WERI-Rb-1 (cell line): ENCODE measurements around the gene ZNF346.

Experiments used
- DNase-seq: peaks from one replicate; pipeline ENCODE4 v3.0.0-alpha.2; 2020
- H3K27ac ChIP-seq: fragments of 250-450 bp; sonication (Bioruptor Pico); 2 replicates; pipeline ENCODE4 v1.5.1; 2020; ENCODE audit warnings: mild to moderate bottlenecking, moderate library complexity
- H3K27me3 ChIP-seq: fragments of 250-450 bp; sonication (Bioruptor Pico); 2 replicates; pipeline ENCODE4 v1.5.1; 2021; ENCODE audit warnings: mild to moderate bottlenecking, low read depth, moderate library complexity; ENCODE audit not compliant: insufficient read depth, severe bottlenecking
- H3K36me3 ChIP-seq: fragments of 250-450 bp; sonication (Bioruptor Pico); 2 replicates; pipeline ENCODE4 v1.5.1; 2020; ENCODE audit warnings: mild to moderate bottlenecking, moderate library complexity
- H3K4me3 ChIP-seq: 2 replicates; pipeline ENCODE4 v1.5.1; 2011; ENCODE audit warnings: low read depth, mild to moderate bottlenecking, control low read depth, low read length
- H3K9me3 ChIP-seq: fragments of 250-450 bp; sonication (Bioruptor Pico); 2 replicates; pipeline ENCODE4 v1.5.1; 2021; ENCODE audit warnings: mild to moderate bottlenecking, moderate library complexity; ENCODE audit not compliant: severe bottlenecking
- TF ChIP-seq, protein P1 (sequence below): IDR thresholded peaks from 2 replicates; pipeline ENCODE4 v1.5.1; 2011; ENCODE audit warnings: low read depth, mild to moderate bottlenecking, control low read depth, inconsistent platforms, low read length

Gene ZNF346

DNA sequence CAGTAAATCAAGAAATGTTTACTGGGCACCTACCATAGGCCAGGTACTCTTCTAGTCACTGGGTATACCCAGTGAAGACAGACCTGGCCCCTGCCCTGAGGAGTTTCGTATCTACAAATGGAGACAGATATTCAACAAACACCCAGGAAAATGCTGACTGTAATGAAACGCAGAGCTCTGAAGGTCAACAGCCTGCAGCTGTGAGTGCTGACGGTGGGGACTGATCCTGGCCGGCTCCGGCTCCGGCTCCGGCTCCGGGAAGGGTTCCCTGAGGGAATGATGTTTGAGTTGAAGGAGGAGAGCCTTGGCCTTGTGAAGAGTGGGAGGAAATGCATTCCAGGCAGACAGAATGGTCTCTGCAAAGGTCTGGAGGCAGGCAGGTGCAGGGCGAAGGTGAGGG is 87.3 kb downstream of the ZNF346 start:
- no peak overlapping the region for H3K4me3 ChIP-seq
- TF ChIP-seq, protein P1, sequence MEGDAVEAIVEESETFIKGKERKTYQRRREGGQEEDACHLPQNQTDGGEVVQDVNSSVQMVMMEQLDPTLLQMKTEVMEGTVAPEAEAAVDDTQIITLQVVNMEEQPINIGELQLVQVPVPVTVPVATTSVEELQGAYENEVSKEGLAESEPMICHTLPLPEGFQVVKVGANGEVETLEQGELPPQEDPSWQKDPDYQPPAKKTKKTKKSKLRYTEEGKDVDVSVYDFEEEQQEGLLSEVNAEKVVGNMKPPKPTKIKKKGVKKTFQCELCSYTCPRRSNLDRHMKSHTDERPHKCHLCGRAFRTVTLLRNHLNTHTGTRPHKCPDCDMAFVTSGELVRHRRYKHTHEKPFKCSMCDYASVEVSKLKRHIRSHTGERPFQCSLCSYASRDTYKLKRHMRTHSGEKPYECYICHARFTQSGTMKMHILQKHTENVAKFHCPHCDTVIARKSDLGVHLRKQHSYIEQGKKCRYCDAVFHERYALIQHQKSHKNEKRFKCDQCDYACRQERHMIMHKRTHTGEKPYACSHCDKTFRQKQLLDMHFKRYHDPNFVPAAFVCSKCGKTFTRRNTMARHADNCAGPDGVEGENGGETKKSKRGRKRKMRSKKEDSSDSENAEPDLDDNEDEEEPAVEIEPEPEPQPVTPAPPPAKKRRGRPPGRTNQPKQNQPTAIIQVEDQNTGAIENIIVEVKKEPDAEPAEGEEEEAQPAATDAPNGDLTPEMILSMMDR: no peak
- DNase-seq: no peak

DNA sequence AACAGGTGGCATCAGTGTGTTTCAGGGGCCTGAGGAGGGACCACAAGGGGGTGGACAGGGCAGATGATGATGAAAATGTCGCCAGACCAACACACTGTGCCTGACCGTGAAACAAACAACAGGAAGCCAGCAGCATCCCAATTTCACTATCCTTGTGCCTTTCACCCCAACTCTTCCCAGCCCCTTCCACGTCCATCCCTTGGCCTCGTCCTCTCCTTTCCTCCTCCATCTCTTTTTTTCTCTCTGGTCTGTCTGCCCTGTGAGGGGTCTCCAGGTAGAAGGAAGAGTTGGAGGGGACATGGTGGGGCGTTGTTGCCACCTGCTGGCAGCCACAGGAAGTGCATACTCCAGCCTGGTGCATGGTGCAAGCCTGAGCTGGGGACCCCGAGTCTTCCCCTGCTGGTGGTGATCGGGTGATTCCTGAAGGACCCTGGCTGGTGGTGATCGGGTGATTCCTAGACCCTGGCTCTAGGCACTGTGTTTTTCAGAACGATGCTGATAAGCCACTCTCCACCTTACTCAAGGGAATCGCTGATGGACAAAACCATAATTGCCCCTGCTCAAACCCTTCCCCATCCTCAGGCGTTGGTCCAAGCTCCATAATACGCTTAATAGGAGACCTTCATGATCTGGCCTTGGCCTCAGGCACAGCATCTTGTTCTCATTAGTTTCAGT is 89.4 kb downstream of the ZNF346 start:
- peak; percentile 67 for DNase-seq
- Histone ChIP-seq H3K36me3 (no peaks in the 10 kb centered on the region), H3K4me3 (no peak overlapping the region), H3K9me3 (no peaks in the 10 kb centered on the region), H3K27me3 (no peaks in the 10 kb centered on the region), H3K27ac (no peak overlapping the region)
- TF ChIP-seq, protein P1: peak; percentile 83

More for the DNA sequence above, 87.3 kb downstream of the ZNF346 start:
- no peaks in the 10 kb centered on the region for H3K27me3 ChIP-seq
- H3K9me3 ChIP-seq: no peaks in the 10 kb centered on the region
- no peak overlapping the region for H3K27ac ChIP-seq
- no peaks in the 10 kb centered on the region for H3K36me3 ChIP-seq

DNA sequence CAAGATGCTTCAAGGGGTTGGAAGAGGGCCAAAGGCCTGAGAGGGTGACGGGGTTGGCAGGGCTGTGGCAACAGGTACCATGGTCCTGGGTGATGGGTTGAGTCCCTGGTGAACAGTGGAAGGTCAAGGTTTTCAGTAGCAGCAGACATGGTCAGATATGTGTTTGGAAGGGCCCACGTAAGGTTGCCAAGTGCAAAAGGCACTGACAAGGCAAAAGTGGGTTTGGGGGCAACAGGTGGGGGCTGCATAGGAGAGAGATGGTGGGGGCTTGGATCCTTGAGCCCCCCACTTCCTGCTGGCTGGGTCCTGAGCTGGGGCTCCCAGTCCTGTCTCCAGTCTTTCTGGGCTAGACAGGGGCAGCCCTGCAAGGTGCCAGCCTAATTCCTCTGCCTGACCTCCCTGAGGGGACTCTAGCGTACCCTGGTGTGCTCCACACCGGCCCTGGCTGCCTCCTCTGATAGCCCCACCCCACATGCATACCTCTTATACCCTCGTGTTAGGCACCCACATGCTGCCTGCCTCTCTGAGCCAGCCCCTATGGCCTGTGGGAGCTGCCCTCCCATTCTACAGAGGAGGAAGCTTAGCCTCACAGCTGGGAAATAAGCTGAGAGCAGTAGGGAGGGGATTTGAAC is 90.2 kb downstream of the ZNF346 start:
- Histone ChIP-seq H3K36me3 (no peaks in the 10 kb centered on the region), H3K27ac (no peak overlapping the region), H3K4me3 (no peak overlapping the region), H3K27me3 (no peaks in the 10 kb centered on the region), H3K9me3 (no peaks in the 10 kb centered on the region)
- DNase-seq: no peak
- TF ChIP-seq, protein P1: no peak

DNA sequence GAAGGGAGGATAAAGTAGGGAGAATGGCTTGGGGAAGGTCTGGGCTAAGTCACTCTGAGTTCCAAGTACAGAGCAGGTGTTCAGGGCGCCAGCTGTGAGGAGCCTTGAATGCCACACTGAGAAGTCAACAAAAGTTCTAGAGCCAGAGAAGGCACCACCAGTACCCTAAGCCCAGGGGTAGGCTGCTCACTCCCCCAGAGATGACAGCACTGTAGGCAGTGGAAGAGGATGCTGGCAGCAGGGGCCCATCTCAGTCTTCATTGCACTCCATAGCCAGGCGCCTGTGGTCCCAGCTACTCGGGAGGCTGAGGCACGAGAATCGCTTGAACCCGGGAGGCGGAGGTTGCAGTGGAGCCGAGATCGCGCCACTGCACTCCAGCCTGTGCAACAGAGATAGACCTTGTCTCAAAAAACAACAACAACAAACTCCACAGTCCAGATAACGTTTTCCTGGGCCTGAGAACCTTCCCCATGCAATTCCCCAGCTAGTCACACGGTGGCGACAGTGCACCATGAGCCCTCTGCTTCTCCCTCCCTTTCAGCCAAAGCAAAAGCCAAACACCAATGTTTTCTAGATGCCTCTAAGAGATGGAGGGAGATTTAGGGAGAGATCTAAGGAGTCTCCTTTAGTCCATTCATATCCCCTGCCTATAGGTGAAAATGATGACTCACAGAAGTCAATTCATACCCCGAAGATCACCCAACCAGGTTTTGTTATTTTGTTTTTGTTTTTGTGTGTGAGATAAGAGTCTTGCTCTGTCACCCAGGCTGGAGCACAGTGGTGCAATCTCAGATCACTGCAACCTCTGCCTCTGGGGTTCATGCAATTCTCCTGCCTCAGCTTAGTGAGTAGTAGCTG is 91.3 kb downstream of the ZNF346 start:
- Histone ChIP-seq H3K27ac (no peak overlapping the region), H3K9me3 (no peaks in the 10 kb centered on the region), H3K4me3 (no peak overlapping the region), H3K36me3 (no peaks in the 10 kb centered on the region), H3K27me3 (no peaks in the 10 kb centered on the region)
- TF ChIP-seq, protein P1: peak; percentile 90
- DNase-seq: peak; percentile 45

DNA sequence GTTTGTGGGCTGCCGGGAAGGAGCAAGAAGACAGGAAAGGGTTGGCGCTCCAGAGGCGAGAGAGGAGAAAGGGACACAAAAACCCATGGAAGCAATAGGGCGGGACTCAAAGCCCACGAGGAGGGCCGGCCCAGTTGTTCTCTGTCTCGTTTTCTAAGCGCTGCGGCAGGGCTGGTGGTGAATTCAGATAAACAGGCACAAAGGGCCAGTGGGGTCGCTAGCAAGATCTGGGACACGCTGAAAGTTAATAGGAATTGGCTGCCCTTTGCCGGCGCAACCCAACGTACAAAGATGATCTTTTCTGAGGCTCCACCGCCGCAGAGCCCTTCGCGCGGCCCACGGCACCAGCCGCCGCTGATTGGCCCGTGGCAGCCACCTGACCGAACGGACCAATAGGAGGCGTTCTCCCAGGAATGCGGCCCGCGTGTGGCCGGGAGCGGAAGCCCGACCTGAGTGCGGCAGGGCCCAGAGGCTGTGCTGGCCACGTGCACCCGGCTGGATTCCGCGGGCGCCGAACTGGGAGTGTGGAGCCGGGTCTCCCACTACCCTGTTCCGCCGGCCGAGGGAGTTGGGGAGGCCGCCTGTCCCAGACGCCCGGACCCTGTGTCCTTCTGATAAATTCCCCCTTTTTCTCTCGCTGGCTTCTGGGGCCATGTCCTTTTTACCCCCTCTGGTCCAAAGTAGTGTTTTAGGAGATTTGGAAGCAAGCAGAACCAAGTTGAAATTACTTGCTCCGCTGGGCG is 94.3 kb downstream of the ZNF346 start:
- H3K36me3 ChIP-seq: no peaks in the 10 kb centered on the region
- no peak overlapping the region for H3K4me3 ChIP-seq
- no peak overlapping the region for H3K27ac ChIP-seq
- no peaks in the 10 kb centered on the region for H3K9me3 ChIP-seq
- TF ChIP-seq, protein P1: no peak
- H3K27me3 ChIP-seq: no peaks in the 10 kb centered on the region
- no peak for DNase-seq
